ENCODE results near the gene SCARB1.

- no peak for TF ChIP-seq CTCF (IDR thresholded peaks at IDR 0.05)
- no peak for TF ChIP-seq POLR2A (IDR thresholded peaks at IDR 0.05)
Observed at GRCh38 chr12:124727264-124727800, 136.3 kb downstream of the SCARB1 start.

Measured in tibial nerve (tissue), 3 donors.